Body of pancreas (tissue), 4 donors: ENCODE results near the gene ARHGAP33. TPM values are rescaled to one million over a fixed set of nuclear protein-coding genes. Genes with fewer than 3 reads are reported as not detected.

ENCODE experiments used
- ATAC-seq: fragments of 150-250 bp; one replicate; pipeline ENCODE4 v1.9.1; 2016
- DNase-seq, 4 donors: peaks; one replicate each; pipeline ENCODE4 v3.0.0-alpha.2; 2019
- H3K27ac ChIP-seq, 4 donors: fragments of 200-600 bp; sonication (generic); 1 replicate in 3 of 4; 2 replicates in 1 of 4; pipeline versions ENCODE4 v1.5.1 to v1.6.1; 2016 to 2019; ENCODE audit warnings: mild to moderate bottlenecking in 1 of 4, mixed read lengths in 1 of 4, moderate library complexity in 1 of 4
- H3K27me3 ChIP-seq, 2 donors: fragments of 200-600 bp; sonication (generic); one replicate each; pipeline ENCODE4 v1.6.0; 2016; ENCODE audit warnings: mild to moderate bottlenecking in 1 of 2
- H3K36me3 ChIP-seq, 2 donors: fragments of 200-600 bp; sonication (generic); replicated peaks in 1 of 2; 2 replicates each; pipeline ENCODE4 v1.5.1; 2016; ENCODE audit warnings: low read depth in 2 of 2; ENCODE audit not compliant: insufficient read depth in 1 of 2
- H3K4me1 ChIP-seq: fragments of 200-600 bp; sonication (generic); one replicate; pipeline ENCODE4 v1.6.0; 2016
- H3K4me3 ChIP-seq, 2 donors: fragments of 200-600 bp; sonication (generic); 1 replicate in 1 of 2; 2 replicates in 1 of 2; pipeline ENCODE4 v1.5.1; 2016 to 2019
- H3K9me3 ChIP-seq, 3 donors: fragments of 200-600 bp; sonication (generic); 1 replicate in 2 of 3; 2 replicates in 1 of 3; pipeline ENCODE4 v1.5.1; 2016
- POLR2A ChIP-seq, 3 donors: fragments of 450-650 bp; IDR thresholded peaks; one replicate each; pipeline ENCODE4 v1.6.1; 2016; ENCODE audit warnings: antibody characterized with exemption in 3 of 3, mild to moderate bottlenecking in 2 of 3
- WGBS, 2 donors: methylation state at CpG; one replicate each; pipeline ENCODE4 v1.1.5; 2017; 5-methylcytosine and 5-hydroxymethylcytosine counted together
- intact Hi-C: fragments of 100-400 bp; cut with DNase I; formaldehyde crosslinking; loops from one replicate; pipeline ENCODE4 v1.15.1; 2023
- total RNA-seq, 2 donors: library from RNA; depleted of rRNA; stranded (reverse); fragments of >200 nt; gene quantifications; one replicate each; pipeline ENCODE4 v1.1.0, GENCODE V29; 2016
- TF ChIP-seq, protein P1 (sequence below), 7 experiments: fragments of 450-650 bp in 4 of 7; fragments of 200-600 bp in 3 of 7; sonication (generic) in 3 of 7; IDR thresholded peaks; one replicate each; pipeline ENCODE4 v1.5.1; 2016 to 2019; ENCODE audit warnings: antibody characterized with exemption in 7 of 7

Gene ARHGAP33
- total RNA-seq = 10 to 100 TPM in 1 of 2 donors, 1 to 10 TPM in 1; 8.6 to 71.5 TPM

DNA sequence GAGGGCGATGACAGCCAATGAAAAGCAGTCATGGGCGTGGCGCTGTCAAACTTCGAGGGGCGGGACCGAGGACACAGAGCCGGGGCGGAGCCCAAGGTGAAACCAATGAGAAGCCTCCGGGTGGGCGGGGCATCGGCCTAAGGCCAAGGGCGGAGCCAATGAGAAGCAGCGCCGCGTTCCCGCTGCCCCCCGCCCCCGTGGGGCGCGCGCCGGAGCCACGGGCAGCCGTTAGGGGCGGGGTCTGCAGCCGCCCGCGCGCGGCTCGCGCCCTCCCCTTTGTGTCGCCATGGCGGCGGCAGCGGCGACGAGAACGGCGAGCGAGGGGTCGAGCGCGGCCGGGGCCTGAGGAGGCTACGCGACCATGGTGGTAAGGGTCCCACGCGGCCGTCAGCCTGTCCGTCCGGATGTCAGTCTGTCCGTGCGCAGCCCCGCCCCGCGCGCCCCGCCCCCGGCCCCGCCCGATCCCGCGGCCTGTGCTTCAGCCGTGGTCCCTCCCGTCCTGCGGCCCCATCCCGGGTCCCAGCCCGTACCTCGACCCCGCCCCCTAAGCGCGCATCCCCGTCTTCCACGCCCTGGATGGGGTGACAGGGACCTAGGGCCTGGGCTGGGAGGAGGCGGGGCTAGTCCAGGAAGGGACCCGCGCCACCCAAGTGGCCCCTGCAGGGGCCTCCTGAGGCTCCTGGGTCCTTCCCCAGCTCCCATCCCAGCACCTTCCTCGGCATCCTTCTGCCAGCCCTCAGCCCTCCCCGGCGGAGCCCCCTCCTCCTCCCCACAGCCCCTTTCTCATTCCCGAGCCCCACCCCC lies at the start of gene ARHGAP33:
Gene ARHGAP33 (plus strand): TSS at position 267 of the 804 bp plus-strand sequence. CDS start 95 bp downstream, at position 362.
- no peak for TF ChIP-seq POLR2A (IDR thresholded peaks at IDR 0.05)
- TF ChIP-seq, protein P1, sequence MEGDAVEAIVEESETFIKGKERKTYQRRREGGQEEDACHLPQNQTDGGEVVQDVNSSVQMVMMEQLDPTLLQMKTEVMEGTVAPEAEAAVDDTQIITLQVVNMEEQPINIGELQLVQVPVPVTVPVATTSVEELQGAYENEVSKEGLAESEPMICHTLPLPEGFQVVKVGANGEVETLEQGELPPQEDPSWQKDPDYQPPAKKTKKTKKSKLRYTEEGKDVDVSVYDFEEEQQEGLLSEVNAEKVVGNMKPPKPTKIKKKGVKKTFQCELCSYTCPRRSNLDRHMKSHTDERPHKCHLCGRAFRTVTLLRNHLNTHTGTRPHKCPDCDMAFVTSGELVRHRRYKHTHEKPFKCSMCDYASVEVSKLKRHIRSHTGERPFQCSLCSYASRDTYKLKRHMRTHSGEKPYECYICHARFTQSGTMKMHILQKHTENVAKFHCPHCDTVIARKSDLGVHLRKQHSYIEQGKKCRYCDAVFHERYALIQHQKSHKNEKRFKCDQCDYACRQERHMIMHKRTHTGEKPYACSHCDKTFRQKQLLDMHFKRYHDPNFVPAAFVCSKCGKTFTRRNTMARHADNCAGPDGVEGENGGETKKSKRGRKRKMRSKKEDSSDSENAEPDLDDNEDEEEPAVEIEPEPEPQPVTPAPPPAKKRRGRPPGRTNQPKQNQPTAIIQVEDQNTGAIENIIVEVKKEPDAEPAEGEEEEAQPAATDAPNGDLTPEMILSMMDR (IDR thresholded peaks at IDR 0.05) = peak in 1 of 7 experiments; percentile 0
- peaks cover 14% of the 10 kb centered on the region for H3K4me1 ChIP-seq
- WGBS, 2 donors = 0 to 5% methylated on average over 14 to 58 of the region's 82 CpGs
- peak within 1 kb of the TSS in 1 of 4 donors; percentile 26 for H3K27ac ChIP-seq
- intact Hi-C loops = no loop called here
- no peaks in the 10 kb centered on the region for H3K27me3 ChIP-seq
- peak; percentile 99 to 100 (median 100) for DNase-seq
- H3K36me3 ChIP-seq = no peaks in the 10 kb centered on the region
- H3K9me3 ChIP-seq = no peaks in the 10 kb centered on the region
- ATAC-seq = peak; percentile 98
- peak within 1 kb of the TSS; percentile 59 to 67 for H3K4me3 ChIP-seq

DNA sequence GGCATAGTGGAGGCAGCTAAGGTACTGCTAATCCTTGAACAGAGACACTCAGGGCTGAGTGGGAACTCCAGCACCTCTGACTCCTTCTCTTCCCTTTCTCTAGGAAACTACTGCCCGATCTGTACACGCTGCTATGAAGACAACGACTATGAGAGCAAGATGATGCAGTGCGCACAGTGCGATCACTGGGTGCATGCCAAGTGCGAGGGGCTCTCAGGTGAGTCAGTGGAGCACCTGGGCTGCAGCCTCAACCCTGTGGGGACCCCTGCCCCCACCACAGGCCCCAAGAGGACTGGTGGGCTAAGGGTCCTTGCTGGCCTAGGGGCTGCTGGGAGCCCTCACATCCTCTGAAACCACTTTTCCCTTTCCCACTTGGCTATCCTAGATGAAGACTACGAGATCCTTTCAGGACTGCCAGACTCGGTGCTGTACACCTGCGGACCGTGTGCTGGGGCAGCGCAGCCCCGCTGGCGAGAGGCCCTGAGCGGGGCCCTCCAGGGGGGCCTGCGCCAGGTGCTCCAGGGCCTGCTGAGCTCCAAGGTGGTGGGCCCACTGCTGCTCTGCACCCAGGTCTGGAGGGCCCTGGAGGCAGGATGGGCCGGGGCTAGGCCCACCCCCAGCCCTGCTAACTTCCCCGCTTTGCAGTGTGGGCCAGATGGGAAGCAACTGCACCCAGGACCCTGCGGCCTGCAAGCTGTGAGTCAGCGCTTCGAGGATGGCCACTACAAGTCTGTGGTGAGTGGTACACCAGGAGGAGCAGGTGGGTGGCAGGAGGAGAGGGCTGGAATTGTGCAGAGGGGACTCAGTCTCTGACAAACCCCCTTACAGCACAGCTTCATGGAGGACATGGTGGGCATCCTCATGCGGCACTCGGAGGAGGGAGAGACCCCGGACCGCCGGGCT lies 48.1 kb upstream of the ARHGAP33 start:
- Histone ChIP-seq H3K9me3 (no peaks in the 10 kb centered on the region), H3K36me3 (peaks cover 29 to 76% of the 10 kb centered on the region in 2 donors), H3K4me1 (no peaks in the 10 kb centered on the region), H3K4me3 (no peak overlapping the region), H3K27ac (no peak overlapping the region), H3K27me3 (no peaks in the 10 kb centered on the region)
- TF ChIP-seq, protein P1 (IDR thresholded peaks at IDR 0.05) = no peak
- no peak for TF ChIP-seq POLR2A (IDR thresholded peaks at IDR 0.05)
- ATAC-seq (no peak), DNase-seq (no peak)
- intact Hi-C loops = no loop called here
- 85 to 92% methylated on average over 7 to 20 of the region's 25 CpGs for WGBS, 2 donors

DNA sequence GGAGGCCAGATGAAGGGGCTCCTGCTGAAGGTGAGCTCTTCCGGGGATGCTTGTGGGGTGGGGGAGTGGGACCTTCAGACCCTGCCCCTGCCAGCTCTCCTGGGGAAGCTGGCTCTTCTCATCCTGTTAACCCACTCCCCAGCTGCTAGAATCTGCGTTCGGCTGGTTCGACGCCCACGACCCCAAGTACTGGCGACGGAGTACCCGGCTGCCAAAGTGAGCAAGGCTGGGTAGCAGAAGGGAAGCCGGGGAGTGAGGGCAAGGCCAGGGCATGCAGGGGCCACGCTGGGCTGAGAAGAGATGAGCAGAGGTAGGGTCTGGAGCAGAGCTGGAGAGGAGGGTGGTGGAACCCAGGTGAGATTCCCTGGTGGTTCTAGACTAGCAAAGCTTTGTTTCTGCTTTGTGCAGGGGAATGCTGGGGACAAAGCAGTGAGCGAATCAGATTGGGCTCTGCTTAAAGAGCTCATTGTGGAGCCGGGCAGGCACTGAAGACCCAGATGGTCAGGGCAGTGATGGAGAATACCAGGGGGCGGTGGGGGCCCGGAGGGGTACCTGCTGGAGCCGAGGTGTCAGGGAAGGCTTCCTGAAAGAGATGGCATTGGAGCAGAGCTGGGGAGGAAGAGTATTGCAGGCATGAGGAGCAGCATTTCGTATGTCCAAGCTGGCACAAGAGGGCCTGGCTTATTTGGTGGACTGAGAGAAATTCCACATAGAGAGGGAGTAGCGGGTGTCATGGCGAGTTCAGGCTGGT lies 47.2 kb upstream of the ARHGAP33 start:
- H3K4me1 ChIP-seq = no peaks in the 10 kb centered on the region
- H3K27ac ChIP-seq = no peak overlapping the region
- intact Hi-C loops = no loop called here
- TF ChIP-seq POLR2A (IDR thresholded peaks at IDR 0.05) = no peak
- TF ChIP-seq, protein P1 (IDR thresholded peaks at IDR 0.05) = no peak
- H3K27me3 ChIP-seq = no peaks in the 10 kb centered on the region
- H3K36me3 ChIP-seq = peaks cover 29 to 72% of the 10 kb centered on the region in 2 donors
- ATAC-seq (no peak), DNase-seq (no peak)
- no peak overlapping the region for H3K4me3 ChIP-seq
- WGBS, 2 donors = 91 to 93% methylated on average over 19 of the region's 19 CpGs
- no peaks in the 10 kb centered on the region for H3K9me3 ChIP-seq

GRCh38 chr19:35729021-35729420 lies 46.3 kb upstream of the ARHGAP33 start:
- no peak for ATAC-seq
- H3K4me1 ChIP-seq = no peaks in the 10 kb centered on the region
- intact Hi-C loops = no loop called here
- DNase-seq = no peak
- TF ChIP-seq, protein P1 (IDR thresholded peaks at IDR 0.05) = no peak
- TF ChIP-seq POLR2A (IDR thresholded peaks at IDR 0.05) = no peak
- WGBS, 2 donors = 87 to 91% methylated on average over 16 to 18 of the region's 18 CpGs
- no peak overlapping the region for H3K4me3 ChIP-seq
- no peaks in the 10 kb centered on the region for H3K9me3 ChIP-seq
- H3K27me3 ChIP-seq = no peaks in the 10 kb centered on the region
- no peak overlapping the region for H3K27ac ChIP-seq
- peaks cover 24 to 64% of the 10 kb centered on the region in 2 donors for H3K36me3 ChIP-seq
